HepG2 (cell line): ENCODE data around the gene MACROD2. TPM values are rescaled to one million over a fixed set of nuclear protein-coding genes. Genes with fewer than 3 reads are reported as not detected.

Experiments used
- ATAC-seq: fragments of 200-7000 bp; cut with Tn5 transposase; 3 replicates; pipeline ENCODE4 v1.9.1; 2020; ENCODE audit warnings: mild to moderate bottlenecking, moderate library complexity
- BruUV-seq: library from RNA; stranded (reverse); fragments of 400-500 nt; replicated peaks from 2 replicates; lab custom pipeline; 2021; lab: Mats Ljungman, UMichigan
- CTCF ChIA-PET: fragments of 300-600 bp; formaldehyde crosslinking; extraction: SDS; loops from one replicate; lab custom pipeline; 2021; ENCODE audit warnings: low total read pairs, inconsistent platforms, low intra/inter-chr PET ratio; lab: Yijun Ruan, JAX
- POLR2A ChIA-PET: fragments of 350-600 bp; sonication (Branson Sonifier 250); formaldehyde crosslinking; loops from one replicate; lab custom pipeline; 2020; ENCODE audit warnings: antibody characterized with exemption, inconsistent platforms; lab: Yijun Ruan, JAX
- DNase-seq: peaks from one replicate; pipeline ENCODE4 v3.0.0-alpha.2; 2015; ENCODE audit warnings: low spot score
- FAIRE-seq: peaks from 3 replicates; lab custom pipeline; 2011; peaks lifted over from hg19 to GRCh38; lab: Jason Lieb, UNC
- H2AFZ ChIP-seq: one replicate; pipeline ENCODE4 v1.6.1; 2011; ENCODE audit warnings: low read length, inconsistent platforms
- H3K27ac ChIP-seq: fragments of 300-600 bp; 3 replicates; pipeline ENCODE4 v1.8.0; 2011; ENCODE audit warnings: mixed run types, mild to moderate bottlenecking, mixed read lengths, low read length, inconsistent platforms; ENCODE audit not compliant: insufficient read depth; ENCODE audit errors: extremely low read length
- H3K27me3 ChIP-seq, 2 experiments: fragments of 200-600 bp in 1 of 2; 2 replicates in 1 of 2; 3 replicates in 1 of 2; pipeline versions ENCODE4 v1.6.0 to v1.8.0; 2011; ENCODE audit warnings: low read length in 2 of 2, mild to moderate bottlenecking in 2 of 2, moderate library complexity in 2 of 2, inconsistent platforms in 1 of 2; ENCODE audit not compliant: insufficient read depth in 2 of 2, control insufficient read depth in 1 of 2
- H3K36me3 ChIP-seq, 2 experiments: fragments of 200-600 bp in 1 of 2; replicated peaks in 1 of 2; 2 replicates in 1 of 2; 3 replicates in 1 of 2; pipeline versions ENCODE4 v1.5.1 to v1.8.0; 2011; ENCODE audit warnings: low read length in 2 of 2, inconsistent platforms in 1 of 2; ENCODE audit not compliant: insufficient read depth in 2 of 2, control insufficient read depth in 1 of 2
- H3K4me1 ChIP-seq: 2 replicates; pipeline ENCODE4 v1.5.1; 2012; ENCODE audit warnings: low read length, inconsistent platforms; ENCODE audit not compliant: insufficient read depth
- H3K4me2 ChIP-seq: 2 replicates; pipeline ENCODE4 v1.6.0; 2011; ENCODE audit warnings: low read depth, low read length, inconsistent platforms
- H3K4me3 ChIP-seq, 3 experiments: fragments of 200-600 bp in 1 of 3; sonication (generic), shearing (Covaris generic) in 1 of 3; replicated peaks in 1 of 3; 2 replicates each; pipeline ENCODE4 v1.5.1; 2011 to 2016; ENCODE audit warnings: low read length in 3 of 3, inconsistent platforms in 2 of 3, low read depth in 2 of 3, mild to moderate bottlenecking in 2 of 3, control low read depth in 1 of 3, mixed read lengths in 1 of 3; ENCODE audit not compliant: insufficient read depth in 1 of 3
- H3K79me2 ChIP-seq: one replicate; pipeline ENCODE4 v1.6.1; 2011; ENCODE audit warnings: low read length, inconsistent platforms; ENCODE audit not compliant: insufficient read depth
- H3K9ac ChIP-seq: 2 replicates; pipeline ENCODE4 v1.6.0; 2011; ENCODE audit warnings: mild to moderate bottlenecking, low read depth, low read length, inconsistent platforms; ENCODE audit not compliant: insufficient read depth
- H3K9me3 ChIP-seq: 2 replicates; pipeline ENCODE4 v1.5.1; 2012; ENCODE audit warnings: mild to moderate bottlenecking, low read length
- H4K20me1 ChIP-seq: 2 replicates; pipeline ENCODE4 v1.6.0; 2011; ENCODE audit warnings: inconsistent platforms, mild to moderate bottlenecking, low read length, moderate library complexity; ENCODE audit not compliant: insufficient read depth
- BCL6 ChIP-seq: IDR thresholded peaks from 2 replicates; pipeline ENCODE4 v1.6.1; 2016; ENCODE audit warnings: missing genetic modification reagents, missing compliant biosample characterization
- CEBPG ChIP-seq: IDR thresholded peaks from 2 replicates; pipeline ENCODE4 v1.6.1; 2016
- CERS6 ChIP-seq: sonication (generic); formaldehyde crosslinking; IDR thresholded peaks from 2 replicates; pipeline ENCODE4 v1.5.0; 2020; ENCODE audit warnings: missing genetic modification reagents
- GMEB2 ChIP-seq: IDR thresholded peaks from 2 replicates; pipeline ENCODE4 v1.6.1; 2016; ENCODE audit warnings: missing biosample characterization, missing genetic modification reagents, low read depth
- HES4 ChIP-seq: sonication (generic); formaldehyde crosslinking; IDR thresholded peaks from 2 replicates; pipeline ENCODE4 v1.9.0; 2021; ENCODE audit warnings: mild to moderate bottlenecking, missing genetic modification reagents, borderline replicate concordance
- HIC2 ChIP-seq: sonication (generic); formaldehyde crosslinking; IDR thresholded peaks from 2 replicates; pipeline ENCODE4 v1.9.0; 2022; ENCODE audit warnings: low read depth, missing genetic modification reagents
- MBD4 ChIP-seq: IDR thresholded peaks from 2 replicates; pipeline ENCODE4 v1.6.1; 2012; ENCODE audit warnings: low read length, inconsistent platforms, borderline replicate concordance
- NFYC ChIP-seq: IDR thresholded peaks from 2 replicates; pipeline ENCODE4 v1.6.1; 2016; ENCODE audit warnings: missing genetic modification reagents, missing compliant biosample characterization
- ZFP36 ChIP-seq: fragments of 150-350 bp; IDR thresholded peaks from 2 replicates; pipeline ENCODE4 v1.6.1; 2018; ENCODE audit warnings: borderline replicate concordance, low read length, low read depth; ENCODE audit not compliant: partially characterized antibody
- ZNF354B ChIP-seq: sonication (generic); formaldehyde crosslinking; IDR thresholded peaks from 2 replicates; pipeline ENCODE4 v1.8.0; 2022; ENCODE audit warnings: mild to moderate bottlenecking, missing genetic modification reagents
- ZNF776 ChIP-seq: sonication (generic); formaldehyde crosslinking; IDR thresholded peaks from 2 replicates; pipeline ENCODE4 v1.4.0; 2020; ENCODE audit warnings: mild to moderate bottlenecking, missing genetic modification reagents
- WGBS: methylation state at CpG from one replicate; pipeline ENCODE4 v1.1.6; 2017; ENCODE audit warnings: low lambda C conversion rate; 5-methylcytosine and 5-hydroxymethylcytosine counted together
- in situ Hi-C: cut with HindIII; loops from 2 replicates; pipeline ENCODE4 v1.10.0; 2017; ENCODE audit warnings: low pct_unique_long_range_greater_than_20kb; ENCODE audit not compliant: extremely low pct_ligation_motif_present
- intact Hi-C: fragments of 100-400 bp; cut with micrococcal nuclease; formaldehyde crosslinking; loops from one replicate; pipeline ENCODE4 v1.10.0; 2022; ENCODE audit not compliant: unreplicated experiment
- polyA plus RNA-seq, 8 experiments: library from polyadenylated mRNA; depleted of rRNA in 3 of 8; stranded (reverse) in 7 of 8; unstranded in 1 of 8; fragments of >200 nt; fragmentation: Illumina TruSeq in 4 of 8; extraction: Trizol in 4 of 8; gene quantifications; 2 replicates each; pipeline versions ENCODE4 v1.2.1 to v1.2.3, GENCODE V29; 2011 to 2016; ENCODE audit warnings: low read depth in 4 of 8, missing spikeins in 1 of 8, mixed read lengths in 1 of 8; ENCODE audit not compliant: insufficient read depth in 1 of 8
- total RNA-seq, 5 experiments: library from RNA; depleted of rRNA; stranded (reverse); fragments of >200 nt; fragmentation: Illumina TruSeq; extraction: Trizol; gene quantifications; 2 replicates each; pipeline ENCODE4 v1.2.3, GENCODE V29; 2016; ENCODE audit warnings: low read depth in 1 of 5
- TF ChIP-seq, protein P1 (sequence below): sonication (generic); formaldehyde crosslinking; IDR thresholded peaks from 2 replicates; pipeline ENCODE4 v1.5.1; 2020; ENCODE audit warnings: missing genetic modification reagents, mild to moderate bottlenecking, borderline replicate concordance

MACROD2 gene
- total and polyA plus RNA-seq, 2 of the 13 experiments (the other 11 are each of a cell fraction or from before 2014, with no cell fraction given): 0.13 to 0.51 TPM

- TF ChIP-seq GMEB2 (CRISPR knock-in tag) (no peak), MBD4 (no peak), HES4 (CRISPR knock-in tag) (no peak), NFYC (CRISPR knock-in tag) (no peak), HIC2 (CRISPR knock-in tag) (no peak)
- TF ChIP-seq, all 625 proteins: peak for 0
Measured at GRCh38 chr20:14741616-14742015, 746.3 kb downstream of the MACROD2 start (continued).

- H2AFZ ChIP-seq: no peak overlapping the region
- TF ChIP-seq CERS6 (CRISPR knock-in tag): no peak
- TF ChIP-seq, protein P1, sequence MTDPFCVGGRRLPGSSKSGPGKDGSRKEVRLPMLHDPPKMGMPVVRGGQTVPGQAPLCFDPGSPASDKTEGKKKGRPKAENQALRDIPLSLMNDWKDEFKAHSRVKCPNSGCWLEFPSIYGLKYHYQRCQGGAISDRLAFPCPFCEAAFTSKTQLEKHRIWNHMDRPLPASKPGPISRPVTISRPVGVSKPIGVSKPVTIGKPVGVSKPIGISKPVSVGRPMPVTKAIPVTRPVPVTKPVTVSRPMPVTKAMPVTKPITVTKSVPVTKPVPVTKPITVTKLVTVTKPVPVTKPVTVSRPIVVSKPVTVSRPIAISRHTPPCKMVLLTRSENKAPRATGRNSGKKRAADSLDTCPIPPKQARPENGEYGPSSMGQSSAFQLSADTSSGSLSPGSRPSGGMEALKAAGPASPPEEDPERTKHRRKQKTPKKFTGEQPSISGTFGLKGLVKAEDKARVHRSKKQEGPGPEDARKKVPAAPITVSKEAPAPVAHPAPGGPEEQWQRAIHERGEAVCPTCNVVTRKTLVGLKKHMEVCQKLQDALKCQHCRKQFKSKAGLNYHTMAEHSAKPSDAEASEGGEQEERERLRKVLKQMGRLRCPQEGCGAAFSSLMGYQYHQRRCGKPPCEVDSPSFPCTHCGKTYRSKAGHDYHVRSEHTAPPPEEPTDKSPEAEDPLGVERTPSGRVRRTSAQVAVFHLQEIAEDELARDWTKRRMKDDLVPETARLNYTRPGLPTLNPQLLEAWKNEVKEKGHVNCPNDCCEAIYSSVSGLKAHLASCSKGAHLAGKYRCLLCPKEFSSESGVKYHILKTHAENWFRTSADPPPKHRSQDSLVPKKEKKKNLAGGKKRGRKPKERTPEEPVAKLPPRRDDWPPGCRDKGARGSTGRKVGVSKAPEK (CRISPR knock-in tag): no peak
- TF ChIP-seq BCL6 (CRISPR knock-in tag): no peak
- no peak for TF ChIP-seq ZFP36
- no peak for TF ChIP-seq CEBPG (CRISPR knock-in tag)
- TF ChIP-seq ZNF354B (CRISPR knock-in tag): no peak
- TF ChIP-seq ZNF776: no peak
- H3K4me1 ChIP-seq: no peaks in the 10 kb centered on the region
- 1% methylated on average over 3 of the region's 3 CpGs for WGBS
- intact Hi-C loops: no loop called here
- no peaks in the 10 kb centered on the region for H4K20me1 ChIP-seq
- no peak overlapping the region for H3K4me2 ChIP-seq
- no peak for FAIRE-seq
- no TSS peak for BruUV-seq
- DNase-seq: no peak
- CTCF ChIA-PET: no interaction called here
- ATAC-seq: no peak
- in situ Hi-C loops: no loop called here
- no peaks in the 10 kb centered on the region for H3K9me3 ChIP-seq
- POLR2A ChIA-PET: no interaction called here
- no peaks in the 10 kb centered on the region for H3K79me2 ChIP-seq
- no peaks in the 10 kb centered on the region for H3K36me3 ChIP-seq
- no peak overlapping the region for H3K27ac ChIP-seq
- H3K4me3 ChIP-seq: no peak overlapping the region
- H3K9ac ChIP-seq: no peak overlapping the region
- no peaks in the 10 kb centered on the region for H3K27me3 ChIP-seq
Measured at GRCh38 chr20:14744723-14745122, 749.4 kb downstream of the MACROD2 start.
